ENCODE results near the gene KRT6B. TPM values are rescaled to one million over a fixed set of nuclear protein-coding genes. Genes with fewer than 3 reads are reported as not detected.

Gene KRT6B
- total RNA-seq, 1 experiment from 2014 or later, result 7.7 TPM

- no peaks in the 10 kb centered on the region for H3K9me3 ChIP-seq (ENCODE audit: low read length)
- ChIA-PET POLR2A (ENCODE audit: unreplicated experiment) (interaction anchor here (0.6 kb wide), 1 partner anchor 134 kb away, joined by 3 read pairs; no protein-coding TSS in a partner anchor), CTCF (no interaction called here)
- no TSS peak for BruUV-seq (replicated peaks)
- no peak overlapping the region for H2AFZ ChIP-seq (ENCODE audit: low read length)
- TF ChIP-seq EZH2phosphoT487 (IDR thresholded peaks at IDR 0.05; ENCODE audit: borderline replicate concordance, low read length) (no peak), CTCF (conservative IDR thresholded peaks at IDR 0.05; ENCODE audit: low read depth, low read length) (no peak)
- H3F3A ChIP-seq (ENCODE audit: low read length, unreplicated experiment), result no peaks in the 10 kb centered on the region
- no peak overlapping the region for H3K27ac ChIP-seq (ENCODE audit: low read length)
- no peaks in the 10 kb centered on the region for H4K20me1 ChIP-seq (ENCODE audit: low read length)
- H3K36me3 ChIP-seq (ENCODE audit: low read depth, low read length), result no peaks in the 10 kb centered on the region
- no peak overlapping the region for H3K4me2 ChIP-seq (ENCODE audit: low read length)
- H3K4me3 ChIP-seq (ENCODE audit: low read length), result no peak overlapping the region
- DNase-seq (no peak), ATAC-seq (no peak)
- intact Hi-C loops (cut with micrococcal nuclease), result no loop called here
- no peaks in the 10 kb centered on the region for H3K27me3 ChIP-seq (ENCODE audit: low read length)
- H3K4me1 ChIP-seq (ENCODE audit: insufficient read depth, low read length), result peaks cover 5% of the 10 kb centered on the region; the same call in 1 of the 2 replicates
- no peak overlapping the region for H3K9ac ChIP-seq (ENCODE audit: low read length)
- H3K79me2 ChIP-seq (ENCODE audit: low read length), result no peaks in the 10 kb centered on the region
- H3K9me2 ChIP-seq (replicated peaks; ENCODE audit: low read length), result no peaks in the 10 kb centered on the region
These were observed 37.0 kb downstream of the KRT6B start for GRCh38 chr12:52414936-52415335.

GRCh38 chr12:52413782-52414345 lies 38.1 kb downstream of the KRT6B start:
- Histone ChIP-seq H2AFZ (ENCODE audit: low read length) (no peak overlapping the region), H3K27ac (ENCODE audit: low read length) (no peak overlapping the region), H3K4me1 (ENCODE audit: insufficient read depth, low read length) (peaks cover 5% of the 10 kb centered on the region; the same call in 1 of the 2 replicates), H4K20me1 (ENCODE audit: low read length) (no peaks in the 10 kb centered on the region), H3K4me3 (ENCODE audit: low read length) (no peak overlapping the region), H3K79me2 (ENCODE audit: low read length) (no peaks in the 10 kb centered on the region), H3K4me2 (ENCODE audit: low read length) (no peak overlapping the region), H3K9ac (ENCODE audit: low read length) (no peak overlapping the region), H3K9me3 (ENCODE audit: low read length) (no peaks in the 10 kb centered on the region), H3F3A (ENCODE audit: low read length, unreplicated experiment) (no peaks in the 10 kb centered on the region), H3K9me2 (replicated peaks; ENCODE audit: low read length) (no peaks in the 10 kb centered on the region), H3K27me3 (ENCODE audit: low read length) (no peaks in the 10 kb centered on the region), H3K36me3 (ENCODE audit: low read depth, low read length) (no peaks in the 10 kb centered on the region)
- BruUV-seq (replicated peaks), result no TSS peak
- ATAC-seq, result no peak
- no peak for TF ChIP-seq EZH2 (IDR thresholded peaks at IDR 0.05; ENCODE audit: low read length, unreplicated experiment)
- 0 out of 2 replicates have a peak, but pooled peaks have one; percentile 14 for TF ChIP-seq CTCF (conservative IDR thresholded peaks at IDR 0.05; ENCODE audit: low read depth, low read length)
- ChIA-PET POLR2A (ENCODE audit: unreplicated experiment) (no interaction called here), CTCF (no interaction called here)
- no peak for DNase-seq
- intact Hi-C loops (cut with micrococcal nuclease), result no loop called here

GRCh38 chr12:52413202-52413601 lies 38.7 kb downstream of the KRT6B start:
- no peak for ATAC-seq
- Histone ChIP-seq H4K20me1 (ENCODE audit: low read length) (no peaks in the 10 kb centered on the region), H3K27me3 (ENCODE audit: low read length) (no peaks in the 10 kb centered on the region), H3K9ac (ENCODE audit: low read length) (no peak overlapping the region), H3K4me3 (ENCODE audit: low read length) (no peak overlapping the region), H3K79me2 (ENCODE audit: low read length) (no peaks in the 10 kb centered on the region), H3K4me2 (ENCODE audit: low read length) (no peak overlapping the region), H3K36me3 (ENCODE audit: low read depth, low read length) (no peaks in the 10 kb centered on the region), H3F3A (ENCODE audit: low read length, unreplicated experiment) (no peaks in the 10 kb centered on the region), H2AFZ (ENCODE audit: low read length) (no peak overlapping the region), H3K9me2 (replicated peaks; ENCODE audit: low read length) (no peaks in the 10 kb centered on the region), H3K9me3 (ENCODE audit: low read length) (no peaks in the 10 kb centered on the region), H3K27ac (ENCODE audit: low read length) (no peak overlapping the region), H3K4me1 (ENCODE audit: insufficient read depth, low read length) (peaks cover 5% of the 10 kb centered on the region; the same call in 1 of the 2 replicates)
- BruUV-seq (replicated peaks), result no TSS peak
- TF ChIP-seq EZH2phosphoT487 (IDR thresholded peaks at IDR 0.05; ENCODE audit: borderline replicate concordance, low read length) (no peak), EZH2 (IDR thresholded peaks at IDR 0.05; ENCODE audit: low read length, unreplicated experiment) (no peak), CTCF (conservative IDR thresholded peaks at IDR 0.05; ENCODE audit: low read depth, low read length) (no peak)
- ChIA-PET CTCF (no interaction called here), POLR2A (ENCODE audit: unreplicated experiment) (no interaction called here)
- peak; percentile 28 for DNase-seq
- intact Hi-C loops (cut with micrococcal nuclease), result no loop called here

Data from PC-3 (cell line).